Erythroblast (primary cell): ENCODE results near the gene TMSB4X.

Source experiments
- GATA1 ChIP-seq: IDR thresholded peaks from 2 replicates; pipeline ENCODE4 v1.6.1; 2011; ENCODE audit warnings: low read depth, mild to moderate bottlenecking, control low read depth, low read length, moderate library complexity
- POLR2A ChIP-seq: IDR thresholded peaks from 2 replicates; pipeline ENCODE4 v1.6.1; 2011; ENCODE audit warnings: mild to moderate bottlenecking, low read length

DNA sequence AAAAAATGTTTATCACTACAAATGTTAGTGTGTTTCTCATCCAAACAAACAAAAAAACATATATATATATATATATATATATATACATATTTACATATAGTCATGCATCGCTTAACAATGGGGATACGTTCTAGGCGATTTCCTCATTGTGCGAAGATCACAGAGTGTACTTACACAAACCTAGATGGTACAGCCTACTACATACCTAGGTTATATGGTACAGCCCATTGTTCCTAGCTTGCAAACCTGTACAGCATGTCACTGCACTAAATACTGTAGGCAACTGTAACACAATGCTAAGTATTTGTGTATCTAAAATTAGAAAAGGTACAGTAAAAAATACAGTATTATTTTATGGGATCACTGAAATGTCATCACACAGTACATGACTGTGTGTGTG is 16.4 kb upstream of the TMSB4X start:
- TF ChIP-seq POLR2A (no peak), GATA1 (no peak)
